Jurkat, Clone E6-1 (cell line): ENCODE measurements around the gene LYSMD2. TPM values are rescaled to one million over a fixed set of nuclear protein-coding genes. Genes with fewer than 3 reads are reported as not detected.
"Not testable (repeated sequence)": the region's sequence is repeated elsewhere in the genome, so short reads cannot be mapped to it uniquely, and the experiment has no call there.

Source experiments
- DNase-seq: peaks from one replicate; pipeline ENCODE4 v3.0.0-alpha.2; 2011; ENCODE audit warnings: low read depth, low spot score
- H3K4me3 ChIP-seq: 2 replicates; pipeline ENCODE4 v1.5.1; 2011; ENCODE audit warnings: mild to moderate bottlenecking, low read length, control low read depth, moderate library complexity
- polyA plus RNA-seq: library from polyadenylated mRNA; unstranded; fragments of >200 nt; gene quantifications from one replicate; pipeline ENCODE4 v1.2.1, GENCODE V29; 2012; ENCODE audit warnings: missing spikeins; ENCODE audit not compliant: insufficient read length, insufficient read depth

The LYSMD2 gene, protein sequence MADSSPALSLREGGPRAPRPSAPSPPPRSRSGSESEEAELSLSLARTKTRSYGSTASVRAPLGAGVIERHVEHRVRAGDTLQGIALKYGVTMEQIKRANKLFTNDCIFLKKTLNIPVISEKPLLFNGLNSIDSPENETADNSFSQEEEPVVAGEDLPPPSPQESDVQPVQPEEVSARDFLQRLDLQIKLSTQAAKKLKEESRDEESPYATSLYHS
- polyA plus RNA-seq, result 20.3 TPM

DNA sequence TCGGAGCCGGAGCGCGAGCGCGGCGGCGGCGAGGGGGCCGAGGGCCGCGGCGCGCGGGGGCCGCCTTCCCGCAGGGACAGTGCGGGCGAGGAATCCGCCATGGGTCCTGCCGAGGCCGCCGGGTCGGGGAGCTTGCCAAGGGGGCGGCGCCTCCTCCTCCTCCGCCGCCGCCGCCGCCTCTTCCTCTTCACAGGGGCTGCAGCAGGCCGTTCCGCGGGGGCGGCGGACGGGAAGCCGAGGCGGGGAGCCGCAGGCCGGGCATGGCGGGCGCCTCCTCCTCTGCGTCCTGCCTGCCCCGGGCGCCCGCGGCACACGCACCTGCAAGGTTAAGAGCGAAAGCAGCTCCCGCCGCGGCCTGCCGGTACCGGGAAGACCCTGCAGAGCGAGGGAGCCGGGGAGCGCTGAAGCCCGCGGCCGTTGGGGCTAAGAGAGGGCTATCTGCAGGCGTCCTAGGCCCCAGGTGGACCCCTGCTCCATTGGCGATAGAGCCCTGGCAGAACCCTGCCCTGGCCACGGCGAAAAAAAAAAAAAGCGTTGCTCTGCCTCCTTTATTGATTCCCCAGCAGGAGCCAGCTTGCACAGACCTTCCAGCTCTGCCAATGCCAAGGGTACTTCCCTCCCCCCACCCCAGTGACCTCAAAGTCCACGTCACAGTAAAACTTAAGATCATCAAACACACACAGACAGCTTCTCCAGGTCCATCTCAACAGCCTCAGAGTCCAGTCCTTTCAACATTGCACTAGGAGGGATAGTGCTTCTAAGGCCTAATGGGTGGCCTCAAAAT is at the start of gene LYSMD2:
Gene LYSMD2 (minus strand): TSS at position 134 of the 784 bp plus-strand sequence. CDS start 33 bp downstream, at position 101.
- peak within 1 kb of the TSS; percentile 69 for H3K4me3 ChIP-seq
- no peak for DNase-seq

DNA sequence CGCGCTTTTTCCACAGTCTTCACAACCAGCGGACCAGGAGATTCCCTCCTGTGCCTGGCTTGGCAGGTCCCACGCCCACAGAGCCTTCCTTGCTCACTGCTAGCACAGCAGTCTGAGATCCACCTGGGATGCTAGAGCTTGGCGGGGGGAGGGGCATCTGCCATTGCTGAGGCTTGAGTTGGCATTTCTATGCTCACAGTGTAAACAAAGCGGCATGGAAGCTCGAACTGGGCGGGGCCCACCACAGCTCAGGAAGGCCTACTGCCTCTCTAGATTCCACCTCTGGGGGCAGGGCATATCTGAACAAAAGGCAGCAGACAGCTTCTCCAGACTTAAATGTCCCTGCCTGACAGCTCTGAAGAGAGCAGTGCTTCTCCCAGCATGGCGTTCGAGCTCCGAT is 49.7 kb upstream of the LYSMD2 start:
- not testable (repeated sequence) for H3K4me3 ChIP-seq, DNase-seq

DNA sequence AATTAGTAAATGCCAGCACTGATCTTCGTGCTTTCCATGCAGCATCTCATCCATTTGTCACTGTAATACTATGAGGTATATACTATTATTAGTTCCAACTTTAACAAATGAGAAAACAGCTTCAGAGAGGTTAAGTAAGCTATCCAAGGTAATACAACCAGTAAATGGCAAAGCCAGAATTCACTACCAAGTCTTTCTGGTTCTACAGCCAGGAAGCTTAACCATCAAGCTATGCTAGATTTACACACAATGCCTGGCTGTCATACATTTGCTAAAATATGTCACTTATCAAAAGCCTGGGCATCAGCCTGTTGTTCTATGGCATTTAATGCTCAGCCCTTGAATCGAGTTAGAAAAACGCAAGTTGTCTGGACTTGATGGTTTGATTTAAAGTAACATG is 46.5 kb upstream of the LYSMD2 start:
- no peak overlapping the region for H3K4me3 ChIP-seq
- DNase-seq, result no peak

DNA sequence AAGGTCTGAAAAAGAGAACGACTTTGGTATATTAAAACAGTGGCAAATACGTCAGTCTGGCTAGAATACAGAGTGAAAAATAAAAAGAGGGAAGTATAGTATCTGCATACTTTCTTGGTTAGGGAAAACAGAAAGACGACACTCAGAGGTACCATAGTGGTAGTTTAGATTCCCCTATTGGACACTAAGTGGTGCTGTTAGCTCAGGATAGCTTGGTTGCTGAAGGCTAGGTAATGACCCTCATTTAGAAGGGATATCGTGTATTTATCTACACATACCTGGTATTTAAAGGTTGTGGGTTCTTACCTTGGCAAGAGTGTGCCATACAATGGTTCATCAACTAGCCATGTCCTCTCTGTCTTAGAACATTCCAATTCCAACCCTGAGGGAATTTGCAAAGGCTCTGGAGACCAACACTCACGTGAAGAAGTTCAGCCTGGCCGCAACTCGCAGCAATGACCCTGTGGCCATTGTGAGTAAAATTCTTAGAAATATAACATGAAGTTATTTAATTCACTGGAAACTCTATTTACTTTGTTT is 45.0 kb upstream of the LYSMD2 start:
- H3K4me3 ChIP-seq, result no peak overlapping the region
- DNase-seq, result no peak

DNA sequence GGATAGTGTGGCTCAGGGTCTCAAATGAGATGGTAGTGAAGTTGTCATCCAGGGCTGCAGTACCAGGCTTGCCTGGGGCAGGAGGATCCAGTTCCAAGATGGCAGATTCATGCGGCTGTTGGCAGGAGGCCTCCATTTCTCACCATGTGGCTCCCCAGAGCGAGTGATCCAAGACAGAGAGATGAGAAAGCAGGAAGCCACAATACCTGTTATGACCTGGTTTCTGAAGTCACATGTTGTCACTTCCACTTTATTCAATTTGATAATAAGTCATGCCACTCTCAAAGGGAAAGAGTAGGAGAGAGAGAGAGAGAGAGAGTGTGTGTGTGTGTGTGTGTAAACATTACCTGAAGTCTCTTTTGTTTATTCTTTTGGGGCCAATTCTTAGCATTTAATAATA is 44.1 kb upstream of the LYSMD2 start:
- no peak overlapping the region for H3K4me3 ChIP-seq
- no peak for DNase-seq

DNA sequence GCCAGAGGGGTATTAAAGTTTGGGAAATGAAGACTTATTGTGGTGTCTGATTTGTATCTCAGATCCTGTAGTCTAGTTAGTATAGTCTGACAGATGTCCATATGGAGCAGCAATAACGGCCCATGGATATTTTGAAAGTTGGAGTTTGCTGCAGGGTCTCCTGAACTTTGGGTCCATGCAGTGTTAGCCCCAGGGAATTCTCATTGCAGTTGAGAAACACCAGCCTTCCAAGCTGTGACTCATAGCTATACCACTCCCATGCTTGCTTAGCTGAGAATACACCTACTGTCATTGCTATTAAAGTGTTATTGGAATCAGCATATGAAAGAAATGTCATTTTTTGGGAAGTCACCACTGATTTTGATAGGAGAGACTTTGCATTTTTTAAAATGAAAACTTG is 43.2 kb upstream of the LYSMD2 start:
- no peak overlapping the region for H3K4me3 ChIP-seq
- DNase-seq, result no peak

DNA sequence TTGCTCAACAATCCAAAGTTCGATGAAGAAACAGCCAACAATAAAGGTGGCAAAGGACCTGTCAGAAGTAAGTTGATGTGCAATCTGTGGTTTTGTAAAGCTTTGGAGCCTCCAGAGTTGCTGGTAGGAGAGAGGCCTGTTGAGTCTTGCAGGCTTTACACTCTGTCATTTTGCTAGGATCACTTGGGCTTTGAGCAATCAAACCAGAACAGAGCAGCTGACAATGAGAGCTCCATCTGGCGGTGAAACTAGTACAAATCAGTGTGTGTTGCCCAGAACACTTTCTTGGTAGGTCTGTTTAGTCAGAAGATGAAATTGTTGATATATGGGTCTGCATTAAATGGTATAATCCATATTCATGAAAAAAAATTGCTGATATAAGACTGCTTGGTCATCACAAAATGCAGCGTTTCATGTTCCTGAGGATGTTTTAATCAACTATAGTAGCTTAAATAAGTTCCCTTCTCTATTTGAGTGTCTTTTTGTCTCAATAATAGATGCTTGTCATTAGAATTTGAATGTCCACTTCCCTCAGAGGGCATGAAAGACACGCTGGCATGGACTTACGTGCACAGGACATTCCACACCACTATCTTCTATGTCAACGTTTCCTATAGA is 39.6 kb upstream of the LYSMD2 start:
- no peak overlapping the region for H3K4me3 ChIP-seq
- peak; percentile 69 for DNase-seq

DNA sequence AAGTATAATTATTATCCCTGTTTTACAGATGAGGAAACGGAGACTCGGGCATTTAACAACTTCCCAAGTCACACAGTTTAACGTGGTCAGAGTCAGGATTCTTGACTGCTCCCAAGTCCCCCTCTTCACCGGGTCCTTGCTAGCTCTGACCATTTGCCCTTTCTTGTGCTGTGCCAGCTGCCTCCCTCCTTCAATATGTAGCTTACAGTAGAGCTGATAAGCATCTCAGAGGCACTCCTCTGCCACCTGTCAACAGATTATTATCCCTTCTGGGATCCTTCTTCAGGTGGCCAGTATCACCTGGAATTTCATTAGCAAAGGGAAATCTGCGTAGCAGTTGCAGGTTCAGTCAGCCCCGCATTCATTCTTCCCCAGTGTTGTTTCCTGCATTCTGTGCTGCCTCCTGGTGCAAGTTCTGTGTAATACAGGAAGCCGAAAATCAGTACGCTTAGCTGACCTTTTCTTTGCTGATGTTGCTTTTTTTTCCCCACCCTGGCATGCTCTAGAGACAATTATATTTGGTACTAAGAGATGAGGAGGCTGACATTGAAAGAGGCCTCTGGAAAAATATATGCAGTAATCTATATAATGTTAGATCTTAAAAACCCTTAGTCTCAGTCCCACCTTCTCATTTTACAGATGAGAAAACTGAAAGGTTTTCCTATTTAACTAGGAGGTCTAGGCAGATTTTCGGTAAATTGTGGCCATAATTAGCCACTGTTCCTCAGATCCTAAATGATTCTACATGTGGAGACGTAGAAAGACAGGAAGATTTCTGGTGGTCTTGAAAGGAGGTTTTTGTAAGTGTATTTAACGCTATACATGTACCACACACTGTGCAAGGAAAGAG is 38.7 kb upstream of the LYSMD2 start:
- H3K4me3 ChIP-seq, result no peak overlapping the region
- peak; percentile 29 for DNase-seq

DNA sequence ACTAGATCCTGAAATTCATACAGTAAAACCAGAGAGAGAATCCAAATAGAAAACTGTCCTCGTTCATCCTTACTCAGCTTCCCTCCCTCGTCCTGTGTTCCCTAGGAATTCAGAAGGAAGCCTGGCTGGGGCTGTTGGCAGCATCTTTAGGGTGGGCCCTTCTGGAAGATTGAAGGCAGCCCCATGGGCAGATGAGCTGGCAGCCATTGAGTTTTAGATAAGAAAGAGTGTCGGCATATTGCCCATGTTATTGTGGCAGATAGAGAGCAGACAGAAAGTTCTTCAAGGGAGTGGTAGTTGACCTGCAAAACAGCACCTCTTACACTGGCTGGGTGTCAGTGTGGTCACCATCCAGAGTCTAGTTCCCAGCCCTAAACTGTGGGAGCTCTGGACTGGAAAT is 37.5 kb upstream of the LYSMD2 start:
- no peak overlapping the region for H3K4me3 ChIP-seq
- no peak for DNase-seq

DNA sequence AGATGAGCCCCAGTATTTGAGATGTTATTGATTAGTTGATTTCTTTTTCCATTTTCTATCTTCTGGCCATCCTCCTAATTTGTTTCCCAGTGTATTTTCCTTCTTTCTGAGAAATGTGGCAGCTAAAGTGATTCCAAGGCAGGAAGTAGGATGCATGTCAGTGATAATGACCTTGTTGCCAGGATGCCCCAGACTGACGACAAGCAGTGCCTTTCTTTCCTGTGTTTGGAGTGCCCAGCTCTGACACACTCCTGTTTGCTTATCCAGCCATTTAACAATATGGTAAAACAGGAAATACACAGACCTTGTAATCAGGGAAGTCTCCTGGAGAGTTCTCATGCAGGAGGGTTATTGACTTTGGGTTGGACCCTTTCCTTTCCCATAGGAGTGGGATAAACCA is 34.3 kb upstream of the LYSMD2 start:
- H3K4me3 ChIP-seq, result no peak overlapping the region
- DNase-seq, result no peak

DNA sequence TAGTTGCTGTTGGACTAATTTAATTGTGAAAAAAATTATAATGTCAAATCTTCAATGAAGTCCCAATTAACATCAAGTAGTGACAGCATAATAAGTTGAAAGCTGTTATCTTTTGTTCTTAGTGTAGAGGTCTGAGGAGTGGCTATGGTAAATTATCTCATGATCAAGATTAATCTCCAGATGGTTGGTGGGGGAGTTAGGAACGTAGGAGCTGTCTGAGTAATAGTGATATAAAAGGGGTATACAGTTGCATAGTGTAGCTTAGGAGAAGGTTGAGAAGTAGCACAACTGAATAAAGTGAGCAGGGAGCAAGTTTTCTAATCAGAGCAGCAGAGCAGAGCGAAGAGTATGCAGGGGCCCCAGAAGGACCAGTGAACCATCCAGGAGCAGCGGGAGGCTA is 33.4 kb upstream of the LYSMD2 start:
- DNase-seq, result no peak
- no peak overlapping the region for H3K4me3 ChIP-seq

DNA sequence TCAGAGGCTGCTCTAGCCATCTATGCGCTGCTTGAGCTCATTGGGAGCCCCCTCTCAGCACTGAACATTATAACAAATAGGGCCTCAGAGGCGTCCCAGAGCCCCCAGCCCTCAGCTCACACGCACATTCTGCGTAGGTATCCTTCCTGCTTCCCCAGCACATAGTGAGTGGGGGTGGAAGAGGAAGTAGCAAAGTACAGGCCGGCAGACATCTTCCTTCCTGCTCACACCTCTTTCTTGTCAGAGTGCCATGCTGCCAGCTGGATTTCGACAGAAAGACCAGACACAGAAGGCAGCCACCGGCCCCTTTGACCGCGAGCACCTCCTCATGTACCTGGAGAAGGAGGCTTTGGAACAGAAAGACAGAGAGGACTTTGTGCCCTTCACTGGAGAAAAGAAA is 30.6 kb upstream of the LYSMD2 start:
- no peak for DNase-seq
- H3K4me3 ChIP-seq, result no peak overlapping the region

DNA sequence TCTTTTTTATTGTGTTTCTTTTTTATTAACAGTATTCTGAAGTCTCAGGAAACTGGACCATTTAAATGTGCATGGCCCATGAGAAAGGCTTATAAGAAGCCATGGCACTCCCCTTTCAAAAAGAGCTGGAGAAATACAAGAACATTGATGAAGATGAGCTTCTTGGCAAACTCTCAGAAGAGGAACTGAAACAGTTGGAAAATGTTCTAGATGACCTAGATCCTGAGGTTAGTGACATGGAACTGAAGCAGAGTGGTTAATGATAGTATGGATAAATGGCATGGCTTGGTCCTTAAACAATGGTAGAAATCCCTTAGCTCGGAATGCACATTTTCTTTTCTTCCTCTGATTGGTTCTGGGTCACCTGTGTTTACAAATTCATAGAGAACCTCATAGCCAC is 28.9 kb upstream of the LYSMD2 start:
- DNase-seq, result no peak
- no peak overlapping the region for H3K4me3 ChIP-seq

DNA sequence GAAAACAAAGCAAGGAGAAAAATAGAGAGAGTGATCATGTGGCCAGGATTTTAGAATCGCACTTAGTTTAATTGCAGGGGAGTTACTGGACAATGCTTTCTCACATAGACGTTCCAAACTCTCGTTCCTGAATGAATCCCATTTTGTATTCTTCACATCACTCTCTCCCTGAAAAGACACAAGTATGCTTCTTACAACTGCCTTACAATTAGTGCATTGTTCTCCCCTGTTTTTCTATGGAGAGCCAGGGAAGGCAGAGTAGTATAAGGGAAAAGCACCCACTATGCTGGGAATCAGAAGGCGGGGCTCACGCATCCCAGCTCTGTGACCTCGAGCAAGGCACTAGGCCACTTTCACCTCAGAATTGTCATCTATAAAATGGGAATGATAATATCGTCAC is 28.3 kb upstream of the LYSMD2 start:
- H3K4me3 ChIP-seq, result no peak overlapping the region
- DNase-seq, result no peak

DNA sequence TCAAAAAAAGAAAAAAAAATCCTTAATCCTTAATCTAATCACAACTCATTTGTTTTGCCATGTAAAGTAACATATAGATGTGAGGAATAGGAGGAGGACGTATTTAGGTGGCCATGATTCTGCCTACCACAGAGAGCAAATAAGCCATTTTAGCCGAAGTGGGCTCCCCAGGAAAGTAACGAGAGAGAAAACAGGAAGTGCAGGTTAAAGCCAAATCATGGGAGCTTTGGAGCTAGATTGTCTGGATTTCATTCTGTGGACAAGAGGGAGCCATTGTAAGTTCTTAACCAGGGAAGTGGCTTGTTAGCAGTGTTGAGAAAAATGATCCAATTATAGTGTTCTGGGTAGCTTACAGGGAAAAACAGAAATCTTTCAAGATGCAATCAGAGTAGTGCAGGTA is 23.4 kb upstream of the LYSMD2 start:
- DNase-seq, result no peak
- no peak overlapping the region for H3K4me3 ChIP-seq

DNA sequence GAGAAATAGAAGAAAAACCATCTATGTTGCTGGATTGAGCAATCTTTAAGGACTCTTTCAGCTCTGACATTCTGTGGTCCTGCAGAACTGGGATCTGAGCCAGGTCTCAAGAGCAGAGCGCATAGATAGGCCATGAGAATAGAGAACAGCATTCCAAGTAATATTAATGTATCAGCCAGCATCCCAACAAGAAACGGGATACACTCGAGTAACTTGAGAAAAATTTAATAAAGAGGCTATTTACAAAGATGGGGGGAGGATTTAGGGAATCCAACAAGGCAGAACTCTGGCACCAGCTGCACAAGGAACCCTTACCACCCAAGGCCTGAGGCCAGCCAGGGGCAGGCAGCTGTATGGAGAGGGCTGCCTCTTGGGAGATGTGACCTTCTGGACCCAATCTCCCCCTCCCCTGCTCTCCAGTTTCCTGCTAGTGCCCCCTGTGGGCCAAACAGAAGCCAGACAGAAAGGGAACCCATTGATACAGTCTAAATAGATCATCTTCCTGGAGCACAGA is 22.2 kb upstream of the LYSMD2 start:
- no peak for DNase-seq
- no peak overlapping the region for H3K4me3 ChIP-seq

DNA sequence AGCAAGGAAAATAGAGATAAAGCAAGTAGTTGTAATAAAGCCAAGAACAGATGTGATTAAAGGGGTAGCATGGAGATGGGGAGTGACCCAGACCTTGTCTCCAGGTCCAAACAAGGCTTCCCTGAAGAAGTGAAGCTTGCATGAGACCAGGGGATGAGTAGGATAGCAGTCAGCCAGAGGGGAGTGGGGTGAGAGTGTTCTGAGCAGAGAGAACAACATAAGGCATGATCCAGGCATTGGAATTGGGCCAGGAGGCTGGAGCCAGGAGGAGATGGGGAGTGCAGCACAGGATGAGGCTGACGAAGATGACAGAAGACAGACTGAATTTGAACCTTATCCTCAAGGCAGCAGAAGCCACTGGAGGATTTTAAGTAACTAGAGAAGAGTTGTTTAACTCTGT is 21.2 kb upstream of the LYSMD2 start:
- DNase-seq, result no peak
- H3K4me3 ChIP-seq, result no peak overlapping the region

DNA sequence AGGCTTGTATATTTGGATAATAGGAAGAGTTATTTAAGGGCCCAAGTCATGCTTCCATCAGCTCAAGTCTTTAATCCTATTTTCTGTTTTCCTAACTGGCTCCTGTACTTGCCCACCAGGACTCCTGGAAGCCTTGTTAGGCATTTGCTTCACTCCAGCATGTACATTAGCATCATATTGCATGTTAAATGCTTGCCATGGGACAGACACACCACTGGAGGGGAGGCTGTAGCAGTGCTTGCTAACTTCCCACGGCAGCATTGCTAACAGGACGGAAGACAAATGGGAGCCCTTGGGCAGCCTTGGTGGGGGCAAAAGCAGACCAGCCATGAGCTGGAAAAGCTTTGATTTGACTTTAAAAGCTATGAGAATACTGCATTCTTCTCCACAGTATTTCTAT is 20.0 kb upstream of the LYSMD2 start:
- DNase-seq, result no peak
- H3K4me3 ChIP-seq, result no peak overlapping the region

DNA sequence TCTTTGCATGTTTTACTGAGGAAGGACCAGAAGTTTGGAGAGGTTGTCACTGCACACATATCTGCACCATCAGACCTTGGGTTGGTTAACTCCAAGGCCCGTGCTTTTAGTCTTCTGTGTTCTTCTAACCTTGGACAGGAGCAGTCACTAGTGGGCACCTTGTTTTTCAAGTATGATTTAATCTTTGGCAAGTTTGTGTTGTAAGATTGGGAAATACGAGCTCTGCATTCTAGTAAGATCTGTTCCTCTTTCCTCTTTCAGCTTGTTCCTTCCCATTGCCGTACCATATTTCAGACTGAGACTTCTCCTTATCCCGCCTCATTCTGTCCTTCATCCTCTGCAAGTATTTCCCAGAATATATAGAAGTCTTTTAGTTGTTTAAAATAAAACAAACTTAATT is 19.0 kb upstream of the LYSMD2 start:
- no peak overlapping the region for H3K4me3 ChIP-seq
- DNase-seq, result no peak
